Neural progenitor cell (in vitro differentiated cells): ENCODE measurements around the gene BCAS1. TPM values are rescaled to one million over a fixed set of nuclear protein-coding genes. Genes with fewer than 3 reads are reported as not detected.

Experiments used
- DNase-seq: peaks from one replicate; pipeline ENCODE4 v3.0.0-alpha.2; 2016; ENCODE audit warnings: low spot score
- H2AFZ ChIP-seq: fragments of 200-600 bp; sonication (generic); replicated peaks from 2 replicates; pipeline ENCODE4 v1.6.1; 2016; ENCODE audit warnings: antibody characterized with exemption
- H3F3A ChIP-seq: fragments of 200-600 bp; sonication (generic); 2 replicates; pipeline ENCODE4 v1.6.1; 2016; ENCODE audit warnings: antibody characterized with exemption, low read depth
- H3K27ac ChIP-seq: fragments of 200-600 bp; sonication (generic); 2 replicates; pipeline ENCODE4 v1.5.1; 2016; ENCODE audit warnings: mild to moderate bottlenecking
- H3K27me3 ChIP-seq: fragments of 200-600 bp; sonication (generic); 2 replicates; pipeline ENCODE4 v1.6.1; 2016; ENCODE audit warnings: mild to moderate bottlenecking, moderate library complexity
- H3K36me3 ChIP-seq: fragments of 200-600 bp; sonication (generic); 2 replicates; pipeline ENCODE4 v1.5.1; 2016
- H3K4me1 ChIP-seq: fragments of 200-600 bp; sonication (generic); 2 replicates; pipeline ENCODE4 v1.6.1; 2016; ENCODE audit warnings: mixed run types
- H3K4me2 ChIP-seq: fragments of 200-600 bp; sonication (generic); 2 replicates; pipeline ENCODE4 v1.6.1; 2016
- H3K4me3 ChIP-seq: fragments of 200-600 bp; sonication (generic); 2 replicates; pipeline ENCODE4 v1.5.1; 2016
- H3K79me2 ChIP-seq: fragments of 200-600 bp; sonication (generic); 2 replicates; pipeline ENCODE4 v1.6.1; 2016; ENCODE audit warnings: low read depth
- H3K9ac ChIP-seq: fragments of 200-600 bp; sonication (generic); 2 replicates; pipeline ENCODE4 v1.6.1; 2016
- H3K9me3 ChIP-seq: fragments of 200-600 bp; sonication (generic); 2 replicates; pipeline ENCODE4 v1.5.1; 2016; ENCODE audit warnings: low read depth
- H4K20me1 ChIP-seq: fragments of 200-600 bp; sonication (generic); 2 replicates; pipeline ENCODE4 v1.6.1; 2016; ENCODE audit warnings: low read depth
- H3K27ac Mint-ChIP-seq: 3 replicates; pipeline ENCODE4 v1.8.0; 2021; ENCODE audit warnings: mixed read lengths
- H3K27me3 Mint-ChIP-seq: 2 replicates; pipeline ENCODE4 v1.8.0; 2022; ENCODE audit warnings: low read depth, mild to moderate bottlenecking, inconsistent platforms, moderate library complexity, mixed read lengths; ENCODE audit not compliant: insufficient read depth
- H3K36me3 Mint-ChIP-seq: 3 replicates; pipeline ENCODE4 v1.8.0; 2021; ENCODE audit warnings: mixed read lengths
- H3K4me1 Mint-ChIP-seq: 3 replicates; pipeline ENCODE4 v1.8.0; 2021; ENCODE audit warnings: mixed read lengths
- H3K4me3 Mint-ChIP-seq: 3 replicates; pipeline ENCODE4 v1.8.0; 2021; ENCODE audit warnings: mild to moderate bottlenecking, moderate library complexity, mixed read lengths
- H3K9me3 Mint-ChIP-seq: 3 replicates; pipeline ENCODE4 v1.8.0; 2020; ENCODE audit warnings: mixed read lengths
- EZH2 ChIP-seq: fragments of 200-600 bp; sonication (generic); IDR thresholded peaks from 2 replicates; pipeline ENCODE4 v1.6.1; 2017; ENCODE audit warnings: antibody characterized with exemption, mild to moderate bottlenecking, moderate library complexity
- EZH2phosphoT487 ChIP-seq: fragments of 200-600 bp; sonication (generic); IDR thresholded peaks from 2 replicates; pipeline ENCODE4 v1.6.1; 2017; ENCODE audit warnings: antibody characterized with exemption
- total RNA-seq: library from RNA; depleted of rRNA; stranded (reverse); fragments of >200 nt; gene quantifications from 2 replicates; pipeline ENCODE4 v1.2.3, GENCODE V29; 2015; ENCODE audit warnings: low replicate concordance
- TF ChIP-seq, protein P1 (sequence below): fragments of 200-600 bp; sonication (generic); IDR thresholded peaks from 2 replicates; pipeline ENCODE4 v1.5.1; 2017; ENCODE audit warnings: antibody characterized with exemption, mild to moderate bottlenecking

BCAS1 gene
- total RNA-seq, 1 donor from 2014 or later, result not detected

DNA sequence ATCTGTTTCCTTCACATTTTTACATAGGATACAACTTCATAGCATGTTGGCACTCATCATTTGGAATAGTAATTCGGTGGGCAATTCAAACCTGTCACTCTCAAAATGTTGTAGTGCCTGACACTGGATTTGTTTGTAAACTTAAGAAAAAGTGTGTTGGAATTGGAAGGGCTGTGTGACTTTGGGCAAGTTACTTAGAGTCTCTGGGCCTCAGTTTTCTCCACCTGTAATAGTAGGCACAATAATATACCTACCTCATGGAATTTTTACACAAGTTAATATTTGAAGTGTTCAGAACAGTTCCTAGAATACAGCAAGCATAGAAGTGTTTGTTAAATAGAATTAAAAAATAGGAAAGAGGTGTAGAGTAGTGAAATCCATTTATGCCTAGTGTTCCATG is 15.0 kb upstream of the BCAS1 start:
- Histone ChIP-seq H3K9ac (no peak overlapping the region), H3K27ac (no peak overlapping the region), H3K36me3 (no peaks in the 10 kb centered on the region), H3K4me2 (no peak overlapping the region), H3F3A (no peaks in the 10 kb centered on the region), H3K4me1 (no peaks in the 10 kb centered on the region), H3K4me3 (no peak overlapping the region), H3K79me2 (no peaks in the 10 kb centered on the region), H4K20me1 (no peaks in the 10 kb centered on the region), H3K9me3 (no peaks in the 10 kb centered on the region), H2AFZ (no peak overlapping the region), H3K27me3 (no peaks in the 10 kb centered on the region)
- TF ChIP-seq, protein P1, sequence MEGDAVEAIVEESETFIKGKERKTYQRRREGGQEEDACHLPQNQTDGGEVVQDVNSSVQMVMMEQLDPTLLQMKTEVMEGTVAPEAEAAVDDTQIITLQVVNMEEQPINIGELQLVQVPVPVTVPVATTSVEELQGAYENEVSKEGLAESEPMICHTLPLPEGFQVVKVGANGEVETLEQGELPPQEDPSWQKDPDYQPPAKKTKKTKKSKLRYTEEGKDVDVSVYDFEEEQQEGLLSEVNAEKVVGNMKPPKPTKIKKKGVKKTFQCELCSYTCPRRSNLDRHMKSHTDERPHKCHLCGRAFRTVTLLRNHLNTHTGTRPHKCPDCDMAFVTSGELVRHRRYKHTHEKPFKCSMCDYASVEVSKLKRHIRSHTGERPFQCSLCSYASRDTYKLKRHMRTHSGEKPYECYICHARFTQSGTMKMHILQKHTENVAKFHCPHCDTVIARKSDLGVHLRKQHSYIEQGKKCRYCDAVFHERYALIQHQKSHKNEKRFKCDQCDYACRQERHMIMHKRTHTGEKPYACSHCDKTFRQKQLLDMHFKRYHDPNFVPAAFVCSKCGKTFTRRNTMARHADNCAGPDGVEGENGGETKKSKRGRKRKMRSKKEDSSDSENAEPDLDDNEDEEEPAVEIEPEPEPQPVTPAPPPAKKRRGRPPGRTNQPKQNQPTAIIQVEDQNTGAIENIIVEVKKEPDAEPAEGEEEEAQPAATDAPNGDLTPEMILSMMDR, result no peak
- no peak for TF ChIP-seq EZH2phosphoT487
- no peak for TF ChIP-seq EZH2
- no peaks in the 10 kb centered on the region for H3K4me1 Mint-ChIP-seq
- no peak overlapping the region for H3K27ac Mint-ChIP-seq
- no peak overlapping the region for H3K4me3 Mint-ChIP-seq
- DNase-seq, result no peak
- no peaks in the 10 kb centered on the region for H3K9me3 Mint-ChIP-seq
- H3K36me3 Mint-ChIP-seq, result no peaks in the 10 kb centered on the region
- H3K27me3 Mint-ChIP-seq, result peaks cover 6% of the 10 kb centered on the region

DNA sequence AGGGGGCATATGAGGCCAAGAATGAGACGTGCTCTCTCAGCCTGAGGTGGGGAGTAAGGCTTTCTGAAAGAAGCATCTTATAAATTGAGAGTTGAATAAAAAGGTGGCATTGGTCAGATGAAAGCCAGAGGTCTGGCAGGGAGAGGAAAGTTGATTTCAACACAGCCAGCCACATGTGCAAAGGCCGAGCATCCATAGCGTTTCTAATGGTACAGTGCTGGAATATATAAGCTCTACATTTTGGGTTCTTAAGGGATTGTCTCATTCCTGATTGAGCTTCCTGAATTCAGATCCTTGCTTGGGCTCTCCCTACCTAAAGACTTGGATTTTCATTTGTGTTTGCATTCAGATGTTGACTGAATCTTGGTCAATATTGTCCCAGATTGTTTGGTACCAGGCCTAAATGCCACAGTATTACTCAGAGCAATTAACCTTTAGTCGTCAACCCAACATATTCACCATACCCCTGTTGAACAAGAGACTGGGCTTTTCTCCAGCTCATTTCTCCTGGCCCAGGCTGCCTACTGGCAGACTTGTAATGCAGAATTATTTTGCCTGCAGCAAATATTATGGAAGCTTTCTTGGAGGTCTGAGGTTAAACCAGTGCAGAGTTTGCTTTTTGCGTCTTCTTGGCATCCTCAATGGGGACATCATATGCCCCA is 14.5 kb upstream of the BCAS1 start:
- no peaks in the 10 kb centered on the region for H3K4me1 Mint-ChIP-seq
- Histone ChIP-seq H2AFZ (no peak overlapping the region), H3F3A (no peaks in the 10 kb centered on the region), H3K4me1 (no peaks in the 10 kb centered on the region), H3K27ac (no peak overlapping the region), H3K9me3 (no peaks in the 10 kb centered on the region), H3K27me3 (no peaks in the 10 kb centered on the region), H3K79me2 (no peaks in the 10 kb centered on the region), H3K4me2 (no peak overlapping the region), H4K20me1 (no peaks in the 10 kb centered on the region), H3K9ac (no peak overlapping the region), H3K4me3 (no peak overlapping the region), H3K36me3 (no peaks in the 10 kb centered on the region)
- TF ChIP-seq, protein P1, result no peak
- TF ChIP-seq EZH2 (no peak), EZH2phosphoT487 (no peak)
- H3K27me3 Mint-ChIP-seq, result peaks cover 3% of the 10 kb centered on the region
- DNase-seq, result no peak
- no peak overlapping the region for H3K4me3 Mint-ChIP-seq
- H3K27ac Mint-ChIP-seq, result no peak overlapping the region
- H3K9me3 Mint-ChIP-seq, result no peaks in the 10 kb centered on the region
- H3K36me3 Mint-ChIP-seq, result no peaks in the 10 kb centered on the region

DNA sequence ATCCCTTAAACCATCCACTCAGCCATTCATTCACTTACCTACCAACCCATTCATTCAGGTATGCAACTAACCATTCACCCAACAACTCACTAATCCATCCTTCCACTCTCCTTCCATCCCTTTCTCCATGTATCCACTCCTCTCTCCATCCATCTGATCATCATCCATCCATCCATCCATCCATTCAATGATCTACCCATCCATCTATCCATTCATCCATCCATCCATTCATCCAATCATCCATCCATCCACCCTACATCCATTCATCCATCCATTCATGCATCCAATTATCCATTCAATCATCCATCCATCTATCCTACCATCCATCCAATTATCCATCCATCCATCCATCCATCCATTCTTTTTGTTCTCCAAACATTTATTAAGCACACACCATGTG is 13.8 kb upstream of the BCAS1 start:
- DNase-seq, result no peak
- Histone ChIP-seq H3K4me3 (no peak overlapping the region), H3K36me3 (no peaks in the 10 kb centered on the region), H4K20me1 (no peaks in the 10 kb centered on the region), H3K27ac (no peak overlapping the region), H3K79me2 (no peaks in the 10 kb centered on the region), H3K9ac (no peak overlapping the region), H3K4me1 (no peaks in the 10 kb centered on the region), H3F3A (no peaks in the 10 kb centered on the region), H3K9me3 (no peaks in the 10 kb centered on the region), H2AFZ (no peak overlapping the region), H3K4me2 (no peak overlapping the region), H3K27me3 (no peaks in the 10 kb centered on the region)
- Mint-ChIP-seq H3K27me3 (peaks cover 3% of the 10 kb centered on the region), H3K4me3 (no peak overlapping the region), H3K9me3 (no peaks in the 10 kb centered on the region), H3K4me1 (no peaks in the 10 kb centered on the region), H3K27ac (no peak overlapping the region), H3K36me3 (no peaks in the 10 kb centered on the region)
- TF ChIP-seq EZH2phosphoT487 (no peak), EZH2 (no peak)
- TF ChIP-seq, protein P1, result no peak
